Esophagus muscularis mucosa (tissue), 3 donors: ENCODE data around the gene CCDC61.

Experiments used
- CTCF ChIP-seq, 3 experiments: fragments of 200-600 bp in 2 of 3; fragments of 450-650 bp in 1 of 3; sonication (generic) in 2 of 3; IDR thresholded peaks; one replicate each; pipeline ENCODE4 v1.5.1; 2017 to 2019; ENCODE audit warnings: antibody characterized with exemption in 3 of 3, mild to moderate bottlenecking in 2 of 3, moderate library complexity in 1 of 3
- POLR2AphosphoS5 ChIP-seq, 2 donors: sonication (generic); formaldehyde crosslinking; IDR thresholded peaks; one replicate each; pipeline ENCODE4 v1.6.1; 2017; ENCODE audit warnings: antibody characterized with exemption in 2 of 2

GRCh38 chr19:46067691-46068090 lies 72.4 kb downstream of the CCDC61 start:
- TF ChIP-seq POLR2AphosphoS5 (IDR thresholded peaks at IDR 0.05) (no peak), CTCF (IDR thresholded peaks at IDR 0.05) (no peak)
